GM12878 (cell line): ENCODE results near the gene NUAK1. TPM values are rescaled to one million over a fixed set of nuclear protein-coding genes. Genes with fewer than 3 reads are reported as not detected.

Experiments used
- ATAC-seq: fragments of 200-7000 bp; cut with Tn5 transposase; 3 replicates; pipeline ENCODE4 v1.9.1; 2020; ENCODE audit warnings: mild to moderate bottlenecking, moderate library complexity
- BruUV-seq: library from RNA; stranded (reverse); fragments of 400-500 nt; replicated peaks from 2 replicates; lab custom pipeline; 2021; lab: Mats Ljungman, UMichigan
- CTCF ChIA-PET: fragments of 300-600 bp; sonication (Branson Sonifier 250); formaldehyde crosslinking; extraction: SDS; loops from one replicate; lab custom pipeline; 2021; ENCODE audit warnings: inconsistent platforms; lab: Yijun Ruan, JAX
- POLR2A ChIA-PET: fragments of 350-600 bp; formaldehyde crosslinking; extraction: SDS; loops from one replicate; lab custom pipeline; 2021; ENCODE audit warnings: inconsistent platforms; lab: Charles Lee
- RAD21 ChIA-PET: fragments of 300-600 bp; sonication (Branson Sonifier 250); formaldehyde crosslinking; loops from one replicate; lab custom pipeline; 2023; ENCODE audit warnings: antibody characterized with exemption; ENCODE audit not compliant: unreplicated experiment; lab: Charles Lee
- SMC1A ChIA-PET: fragments of 300-600 bp; sonication (Branson Sonifier 250); formaldehyde crosslinking; loops from one replicate; lab custom pipeline; 2023; ENCODE audit not compliant: unreplicated experiment, uncharacterized antibody; lab: Charles Lee
- DNase-seq: peaks from one replicate; pipeline ENCODE4 v3.0.0-alpha.2; 2011; ENCODE audit warnings: low read depth, low spot score
- FAIRE-seq: peaks from 3 replicates; lab custom pipeline; 2011; peaks lifted over from hg19 to GRCh38; lab: Jason Lieb, UNC
- H2AFZ ChIP-seq: 2 replicates; pipeline ENCODE4 v1.6.0; 2011; ENCODE audit warnings: low read depth, low read length, control low read depth; ENCODE audit not compliant: control insufficient read depth
- H3K27ac ChIP-seq: 2 replicates; pipeline ENCODE4 v1.5.1; 2011; ENCODE audit warnings: control low read depth; ENCODE audit not compliant: control insufficient read depth, insufficient read depth
- H3K27me3 ChIP-seq, 2 experiments: replicated peaks in 1 of 2; 2 replicates each; pipeline versions ENCODE4 v1.6.0 to v1.6.1; 2011; ENCODE audit warnings: low read length in 1 of 2; ENCODE audit not compliant: control insufficient read depth in 2 of 2, insufficient read depth in 2 of 2
- H3K36me3 ChIP-seq, 2 experiments: 2 replicates each; pipeline ENCODE4 v1.5.1; 2011; ENCODE audit warnings: low read length in 1 of 2; ENCODE audit not compliant: control insufficient read depth in 2 of 2, insufficient read depth in 2 of 2
- H3K4me1 ChIP-seq: 2 replicates; pipeline ENCODE4 v1.6.1; 2011; ENCODE audit warnings: mild to moderate bottlenecking, low read length, moderate library complexity, mixed read lengths; ENCODE audit not compliant: control insufficient read depth, insufficient read depth
- H3K4me2 ChIP-seq: 2 replicates; pipeline ENCODE4 v1.6.0; 2011; ENCODE audit warnings: control low read depth; ENCODE audit not compliant: control insufficient read depth, insufficient read depth
- H3K4me3 ChIP-seq: fragments of 200-600 bp; sonication (generic); 2 replicates; pipeline ENCODE4 v1.5.1; 2016
- H3K79me2 ChIP-seq: 2 replicates; pipeline ENCODE4 v1.6.0; 2011; ENCODE audit warnings: low read length; ENCODE audit not compliant: control insufficient read depth, insufficient read depth
- H3K9ac ChIP-seq: 2 replicates; pipeline ENCODE4 v1.8.0; 2011; ENCODE audit warnings: low read length, control low read depth, mixed read lengths; ENCODE audit not compliant: control insufficient read depth, insufficient read depth
- H3K9me3 ChIP-seq: replicated peaks from 3 replicates; pipeline ENCODE4 v1.5.1; 2011; ENCODE audit warnings: mild to moderate bottlenecking, low read length; ENCODE audit not compliant: control insufficient read depth, insufficient read depth
- H4K20me1 ChIP-seq: 2 replicates; pipeline ENCODE4 v1.6.0; 2011; ENCODE audit not compliant: control insufficient read depth, insufficient read depth
- BMI1 ChIP-seq: fragments of 450-650 bp; IDR thresholded peaks from 2 replicates; pipeline ENCODE4 v1.6.1; 2016; ENCODE audit warnings: mild to moderate bottlenecking, moderate library complexity, borderline replicate concordance
- CEBPB ChIP-seq, 2 experiments: fragments of 150-350 bp in 1 of 2; IDR thresholded peaks; 2 replicates each; pipeline ENCODE4 v1.6.1; 2012 to 2014; ENCODE audit warnings: low read depth in 2 of 2, low read length in 2 of 2, borderline replicate concordance in 1 of 2, inconsistent platforms in 1 of 2
- ETV6 ChIP-seq, 2 experiments: fragments of 450-650 bp in 1 of 2; IDR thresholded peaks in 1 of 2; conservative IDR thresholded peaks in 1 of 2; 2 replicates each; pipeline ENCODE4 v1.6.1; 2014; ENCODE audit warnings: antibody characterized with exemption in 1 of 2, borderline replicate concordance in 1 of 2, low read depth in 1 of 2, mild to moderate bottlenecking in 1 of 2, moderate library complexity in 1 of 2
- FOXK2 ChIP-seq: fragments of 450-650 bp; IDR thresholded peaks from 2 replicates; pipeline ENCODE4 v1.6.1; 2017; ENCODE audit warnings: mild to moderate bottlenecking, moderate library complexity
- SIX5 ChIP-seq: IDR thresholded peaks from 2 replicates; pipeline ENCODE4 v1.6.1; 2011; ENCODE audit warnings: mild to moderate bottlenecking, low read depth, low read length, moderate library complexity; ENCODE audit not compliant: severe bottlenecking
- SRF ChIP-seq, 2 experiments: IDR thresholded peaks; 2 replicates each; pipeline ENCODE4 v1.6.1; 2011; ENCODE audit warnings: low read depth in 2 of 2, low read length in 2 of 2, mild to moderate bottlenecking in 1 of 2, moderate library complexity in 1 of 2
- ZSCAN29 ChIP-seq: fragments of 450-650 bp; IDR thresholded peaks from 2 replicates; pipeline ENCODE4 v1.6.1; 2017; ENCODE audit warnings: mild to moderate bottlenecking, moderate library complexity
- WGBS: methylation state at CpG from one replicate; pipeline ENCODE4 v1.1.6; 2016; ENCODE audit warnings: low lambda C conversion rate; ENCODE audit not compliant: insufficient replicate concordance, insufficient coverage; ENCODE audit errors: missing lambda C conversion rate; 5-methylcytosine and 5-hydroxymethylcytosine counted together
- in situ Hi-C: fragments of 300-500 bp; cut with MboI; formaldehyde crosslinking; loops from 9 replicates; pipeline ENCODE4 v1.14.3; 2018; ENCODE audit warnings: mixed read lengths
- intact Hi-C: fragments of 100-400 bp; cut with micrococcal nuclease; formaldehyde crosslinking; loops from one replicate; pipeline ENCODE4 v1.14.2; 2022; ENCODE audit not compliant: unreplicated experiment
- polyA plus RNA-seq, 11 experiments: library from polyadenylated mRNA; depleted of rRNA in 4 of 11; unstranded in 6 of 11; stranded (reverse) in 5 of 11; fragments of >200 nt; fragmentation: Nextera tagmentation in 4 of 11; fragmentation: Illumina TruSeq in 1 of 11; extraction: Ambion mirVana in 4 of 11; extraction: Trizol in 1 of 11; gene quantifications; 1 replicate in 1 of 11; 2 replicates in 10 of 11; pipeline versions ENCODE4 v1.2.1 to v1.2.3, GENCODE V29; 2011 to 2016; ENCODE audit warnings: inconsistent platforms in 2 of 11, missing spikeins in 2 of 11, low read depth in 1 of 11
- total RNA-seq, 4 experiments: library from RNA; depleted of rRNA in 3 of 4; stranded (reverse); fragments of >200 nt in 3 of 4; fragmentation: Illumina TruSeq in 1 of 4; extraction: Trizol in 1 of 4; gene quantifications; 2 replicates each; pipeline versions ENCODE4 v1.2.1 to v1.2.3, GENCODE V29; 2013 to 2021
- TF ChIP-seq, protein P1 (sequence below): IDR thresholded peaks from 2 replicates; pipeline ENCODE4 v1.6.1; 2012; ENCODE audit warnings: low read length, inconsistent platforms
- TF ChIP-seq, protein P2 (sequence below): fragments of 450-650 bp; IDR thresholded peaks from 2 replicates; pipeline ENCODE4 v1.6.1; 2017; ENCODE audit warnings: mild to moderate bottlenecking
- TF ChIP-seq, protein P3 (sequence below): fragments of 450-650 bp; formaldehyde crosslinking; IDR thresholded peaks from 2 replicates; pipeline ENCODE4 v1.5.0; 2022; ENCODE audit warnings: mild to moderate bottlenecking, missing genetic modification characterization

Gene NUAK1
- total and polyA plus RNA-seq, 10 of the 15 experiments (the other 5 are each of a cell fraction or from before 2014, with no cell fraction given): 0.03 to 0.42 (median 0.08) TPM; not detected in 2

DNA sequence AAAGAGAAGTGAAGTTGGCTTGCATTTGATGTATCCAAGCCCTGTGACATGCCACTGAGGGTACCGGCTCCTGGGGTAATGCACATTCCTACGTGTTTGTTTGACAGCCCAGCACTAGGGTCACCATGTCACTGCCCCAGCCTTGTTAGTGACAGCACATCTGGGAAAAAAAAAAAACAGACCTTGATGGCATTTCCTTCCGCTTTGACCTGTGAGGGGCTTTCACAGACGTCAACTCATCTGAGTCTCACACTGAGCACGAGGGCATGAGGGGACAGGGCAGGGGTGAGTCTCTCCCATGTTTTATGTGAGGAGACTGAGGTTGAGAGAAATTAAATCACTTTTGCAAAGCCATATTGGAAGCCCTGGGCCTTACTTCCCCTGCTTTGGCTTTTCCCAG is 111.5 kb downstream of the NUAK1 start:
- Histone ChIP-seq H4K20me1 (no peaks in the 10 kb centered on the region), H3K9ac (no peak overlapping the region), H3K27ac (no peak overlapping the region), H3K4me1 (no peaks in the 10 kb centered on the region), H3K36me3 (no peaks in the 10 kb centered on the region), H3K9me3 (no peaks in the 10 kb centered on the region), H3K27me3 (no peaks in the 10 kb centered on the region; a peak in 1 of 4 replicates), H3K4me3 (no peak overlapping the region), H3K79me2 (no peaks in the 10 kb centered on the region), H3K4me2 (no peak overlapping the region), H2AFZ (no peak overlapping the region)
- CTCF ChIA-PET: no interaction called here
- TF ChIP-seq FOXK2: no peak
- no peak for TF ChIP-seq SIX5
- no peak for TF ChIP-seq CEBPB (IDR thresholded peaks at IDR 0.05; ENCODE audit: borderline replicate concordance in 1 of 2, low read depth in 2 of 2, low read length in 2 of 2)
- FAIRE-seq (no peak), ATAC-seq (no peak), DNase-seq (no peak)
- POLR2A ChIA-PET: no interaction called here
- intact Hi-C loops (no loop called here), in situ Hi-C loops (no loop called here)
- SMC1A ChIA-PET: no interaction called here
- no TSS peak for BruUV-seq
- RAD21 ChIA-PET: no interaction called here
- WGBS: 52% methylated on average over 5 of the region's 5 CpGs

DNA sequence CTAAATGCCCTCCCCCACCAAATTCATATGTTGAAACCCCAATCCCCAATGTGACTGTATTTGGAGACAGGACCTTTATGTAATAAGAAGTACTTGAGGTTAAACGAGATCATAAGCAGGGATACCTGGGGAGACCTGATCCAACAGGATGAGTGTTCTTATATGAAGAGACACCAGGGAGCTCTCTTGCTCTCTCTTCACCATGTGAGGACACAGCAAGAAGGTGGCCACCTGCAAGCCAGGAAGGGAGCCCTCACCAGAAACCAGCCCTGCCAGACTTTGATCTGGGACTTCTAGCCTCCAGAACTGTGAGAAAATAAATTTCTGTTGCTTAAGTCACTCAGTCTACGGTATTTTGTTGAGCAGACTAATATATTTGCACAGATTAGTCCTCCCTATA is 113.6 kb downstream of the NUAK1 start:
- ChIA-PET CTCF (no interaction called here), POLR2A (no interaction called here), RAD21 (no interaction called here), SMC1A (no interaction called here)
- in situ Hi-C loops: no loop called here
- H3K79me2 ChIP-seq: no peaks in the 10 kb centered on the region
- no TSS peak for BruUV-seq
- no peak overlapping the region for H2AFZ ChIP-seq
- intact Hi-C loops: no loop called here
- H3K27ac ChIP-seq: no peak overlapping the region
- no peak for DNase-seq
- no peak overlapping the region for H3K4me3 ChIP-seq
- peaks cover 2% of the 10 kb centered on the region; the same call in 1 of the 3 replicates for H3K9me3 ChIP-seq
- H3K9ac ChIP-seq: no peak overlapping the region
- FAIRE-seq: no peak
- no peaks in the 10 kb centered on the region for H4K20me1 ChIP-seq
- no peaks in the 10 kb centered on the region for H3K4me1 ChIP-seq
- 0% methylated on average over 2 of the region's 2 CpGs for WGBS
- ATAC-seq: no peak
- no peaks in the 10 kb centered on the region for H3K36me3 ChIP-seq
- no peaks in the 10 kb centered on the region; a peak in 1 of 4 replicates for H3K27me3 ChIP-seq
- H3K4me2 ChIP-seq: no peak overlapping the region
- TF ChIP-seq BMI1 (no peak), SRF (IDR thresholded peaks at IDR 0.05; ENCODE audit: low read depth in 2 of 2, low read length in 2 of 2) (no peak), ZSCAN29 (no peak), CEBPB (IDR thresholded peaks at IDR 0.05; ENCODE audit: borderline replicate concordance in 1 of 2, low read depth in 2 of 2, low read length in 2 of 2) (no peak), ETV6 (conservative IDR thresholded peaks at IDR 0.05 in 1 of 2, IDR thresholded peaks at IDR 0.05 in 1 of 2; ENCODE audit: borderline replicate concordance in 1 of 2, low read depth in 1 of 2) (no peak)
- TF ChIP-seq, protein P1, sequence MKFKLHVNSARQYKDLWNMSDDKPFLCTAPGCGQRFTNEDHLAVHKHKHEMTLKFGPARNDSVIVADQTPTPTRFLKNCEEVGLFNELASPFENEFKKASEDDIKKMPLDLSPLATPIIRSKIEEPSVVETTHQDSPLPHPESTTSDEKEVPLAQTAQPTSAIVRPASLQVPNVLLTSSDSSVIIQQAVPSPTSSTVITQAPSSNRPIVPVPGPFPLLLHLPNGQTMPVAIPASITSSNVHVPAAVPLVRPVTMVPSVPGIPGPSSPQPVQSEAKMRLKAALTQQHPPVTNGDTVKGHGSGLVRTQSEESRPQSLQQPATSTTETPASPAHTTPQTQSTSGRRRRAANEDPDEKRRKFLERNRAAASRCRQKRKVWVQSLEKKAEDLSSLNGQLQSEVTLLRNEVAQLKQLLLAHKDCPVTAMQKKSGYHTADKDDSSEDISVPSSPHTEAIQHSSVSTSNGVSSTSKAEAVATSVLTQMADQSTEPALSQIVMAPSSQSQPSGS: no peak
- TF ChIP-seq, protein P2, sequence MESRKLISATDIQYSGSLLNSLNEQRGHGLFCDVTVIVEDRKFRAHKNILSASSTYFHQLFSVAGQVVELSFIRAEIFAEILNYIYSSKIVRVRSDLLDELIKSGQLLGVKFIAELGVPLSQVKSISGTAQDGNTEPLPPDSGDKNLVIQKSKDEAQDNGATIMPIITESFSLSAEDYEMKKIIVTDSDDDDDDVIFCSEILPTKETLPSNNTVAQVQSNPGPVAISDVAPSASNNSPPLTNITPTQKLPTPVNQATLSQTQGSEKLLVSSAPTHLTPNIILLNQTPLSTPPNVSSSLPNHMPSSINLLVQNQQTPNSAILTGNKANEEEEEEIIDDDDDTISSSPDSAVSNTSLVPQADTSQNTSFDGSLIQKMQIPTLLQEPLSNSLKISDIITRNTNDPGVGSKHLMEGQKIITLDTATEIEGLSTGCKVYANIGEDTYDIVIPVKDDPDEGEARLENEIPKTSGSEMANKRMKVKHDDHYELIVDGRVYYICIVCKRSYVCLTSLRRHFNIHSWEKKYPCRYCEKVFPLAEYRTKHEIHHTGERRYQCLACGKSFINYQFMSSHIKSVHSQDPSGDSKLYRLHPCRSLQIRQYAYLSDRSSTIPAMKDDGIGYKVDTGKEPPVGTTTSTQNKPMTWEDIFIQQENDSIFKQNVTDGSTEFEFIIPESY: no peak
- TF ChIP-seq, protein P3, sequence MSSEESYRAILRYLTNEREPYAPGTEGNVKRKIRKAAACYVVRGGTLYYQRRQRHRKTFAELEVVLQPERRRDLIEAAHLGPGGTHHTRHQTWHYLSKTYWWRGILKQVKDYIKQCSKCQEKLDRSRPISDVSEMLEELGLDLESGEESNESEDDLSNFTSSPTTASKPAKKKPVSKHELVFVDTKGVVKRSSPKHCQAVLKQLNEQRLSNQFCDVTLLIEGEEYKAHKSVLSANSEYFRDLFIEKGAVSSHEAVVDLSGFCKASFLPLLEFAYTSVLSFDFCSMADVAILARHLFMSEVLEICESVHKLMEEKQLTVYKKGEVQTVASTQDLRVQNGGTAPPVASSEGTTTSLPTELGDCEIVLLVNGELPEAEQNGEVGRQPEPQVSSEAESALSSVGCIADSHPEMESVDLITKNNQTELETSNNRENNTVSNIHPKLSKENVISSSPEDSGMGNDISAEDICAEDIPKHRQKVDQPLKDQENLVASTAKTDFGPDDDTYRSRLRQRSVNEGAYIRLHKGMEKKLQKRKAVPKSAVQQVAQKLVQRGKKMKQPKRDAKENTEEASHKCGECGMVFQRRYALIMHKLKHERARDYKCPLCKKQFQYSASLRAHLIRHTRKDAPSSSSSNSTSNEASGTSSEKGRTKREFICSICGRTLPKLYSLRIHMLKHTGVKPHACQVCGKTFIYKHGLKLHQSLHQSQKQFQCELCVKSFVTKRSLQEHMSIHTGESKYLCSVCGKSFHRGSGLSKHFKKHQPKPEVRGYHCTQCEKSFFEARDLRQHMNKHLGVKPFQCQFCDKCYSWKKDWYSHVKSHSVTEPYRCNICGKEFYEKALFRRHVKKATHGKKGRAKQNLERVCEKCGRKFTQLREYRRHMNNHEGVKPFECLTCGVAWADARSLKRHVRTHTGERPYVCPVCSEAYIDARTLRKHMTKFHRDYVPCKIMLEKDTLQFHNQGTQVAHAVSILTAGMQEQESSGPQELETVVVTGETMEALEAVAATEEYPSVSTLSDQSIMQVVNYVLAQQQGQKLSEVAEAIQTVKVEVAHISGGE (CRISPR knock-in tag): no peak
